ENCODE data around the gene MRPL40.
A peak's percentile ranks its signal among the peaks of the same experiment; 100 is the strongest.

The MRPL40 gene

GRCh38 chr22:19432133-19432851, at the start of gene MRPL40:
TSS of gene MRPL40 (plus strand) at chr22:19432545. CDS start at chr22:19432555, 10 bp downstream.
- peak; percentile 84 for DNase-seq

- DNase-seq = no peak
These were observed 49.1 kb upstream of the MRPL40 start for GRCh38 chr22:19383292-19383691.

- DNase-seq = no peak
These were observed 47.0 kb upstream of the MRPL40 start for GRCh38 chr22:19385221-19385906.

GRCh38 chr22:19386248-19386647, 46.1 kb upstream of the MRPL40 start:
- DNase-seq = no peak

GRCh38 chr22:19387038-19387437, 45.3 kb upstream of the MRPL40 start:
- no peak for DNase-seq

- DNase-seq = no peak
These were observed 44.8 kb upstream of the MRPL40 start for GRCh38 chr22:19387575-19387974.

- no peak for DNase-seq
These were observed 38.6 kb upstream of the MRPL40 start for GRCh38 chr22:19393704-19394103.

GRCh38 chr22:19394274-19395050, 37.9 kb upstream of the MRPL40 start:
- DNase-seq = no peak

- no peak for DNase-seq
These were observed 37.1 kb upstream of the MRPL40 start for GRCh38 chr22:19395276-19395675.

GRCh38 chr22:19396561-19396933, 35.8 kb upstream of the MRPL40 start:
- no peak for DNase-seq

- no peak for DNase-seq
These were observed 35.2 kb upstream of the MRPL40 start for GRCh38 chr22:19396934-19397733.

GRCh38 chr22:19397734-19398104, 34.6 kb upstream of the MRPL40 start:
- no peak for DNase-seq

GRCh38 chr22:19398206-19398605, 34.1 kb upstream of the MRPL40 start:
- DNase-seq = no peak

- DNase-seq = no peak
These were observed 33.7 kb upstream of the MRPL40 start for GRCh38 chr22:19398652-19399051.

GRCh38 chr22:19400881-19401280, 31.5 kb upstream of the MRPL40 start:
- DNase-seq = no peak

GRCh38 chr22:19401483-19401882, 30.9 kb upstream of the MRPL40 start:
- no peak for DNase-seq

GRCh38 chr22:19402642-19403191, 29.6 kb upstream of the MRPL40 start:
- DNase-seq = no peak

- DNase-seq = no peak
These were observed 27.7 kb upstream of the MRPL40 start for GRCh38 chr22:19404676-19405075.

- DNase-seq = no peak
These were observed 27.2 kb upstream of the MRPL40 start for GRCh38 chr22:19405133-19405532.

GRCh38 chr22:19405652-19406051, 26.7 kb upstream of the MRPL40 start:
- no peak for DNase-seq

- no peak for DNase-seq
These were observed 26.0 kb upstream of the MRPL40 start for GRCh38 chr22:19406281-19406811.

- no peak for DNase-seq
These were observed 25.5 kb upstream of the MRPL40 start for GRCh38 chr22:19406846-19407245.

Measured in RPMI8226 (cell line).